Activated T-cell treated with anti-CD3 and anti-CD28 coated beads for 4 hours (primary cell): ENCODE results near the gene SYCE3.
"Not testable (repeated sequence)": the region's sequence is repeated elsewhere in the genome, so short reads cannot be mapped to it uniquely, and the experiment has no call there.

Source experiments
- DNase-seq: peaks from one replicate; pipeline ENCODE4 v3.0.0-alpha.2; 2020

SYCE3 gene

GRCh38 chr22:50547263-50547985 is 15.3 kb downstream of the SYCE3 start:
- no peak for DNase-seq

DNA sequence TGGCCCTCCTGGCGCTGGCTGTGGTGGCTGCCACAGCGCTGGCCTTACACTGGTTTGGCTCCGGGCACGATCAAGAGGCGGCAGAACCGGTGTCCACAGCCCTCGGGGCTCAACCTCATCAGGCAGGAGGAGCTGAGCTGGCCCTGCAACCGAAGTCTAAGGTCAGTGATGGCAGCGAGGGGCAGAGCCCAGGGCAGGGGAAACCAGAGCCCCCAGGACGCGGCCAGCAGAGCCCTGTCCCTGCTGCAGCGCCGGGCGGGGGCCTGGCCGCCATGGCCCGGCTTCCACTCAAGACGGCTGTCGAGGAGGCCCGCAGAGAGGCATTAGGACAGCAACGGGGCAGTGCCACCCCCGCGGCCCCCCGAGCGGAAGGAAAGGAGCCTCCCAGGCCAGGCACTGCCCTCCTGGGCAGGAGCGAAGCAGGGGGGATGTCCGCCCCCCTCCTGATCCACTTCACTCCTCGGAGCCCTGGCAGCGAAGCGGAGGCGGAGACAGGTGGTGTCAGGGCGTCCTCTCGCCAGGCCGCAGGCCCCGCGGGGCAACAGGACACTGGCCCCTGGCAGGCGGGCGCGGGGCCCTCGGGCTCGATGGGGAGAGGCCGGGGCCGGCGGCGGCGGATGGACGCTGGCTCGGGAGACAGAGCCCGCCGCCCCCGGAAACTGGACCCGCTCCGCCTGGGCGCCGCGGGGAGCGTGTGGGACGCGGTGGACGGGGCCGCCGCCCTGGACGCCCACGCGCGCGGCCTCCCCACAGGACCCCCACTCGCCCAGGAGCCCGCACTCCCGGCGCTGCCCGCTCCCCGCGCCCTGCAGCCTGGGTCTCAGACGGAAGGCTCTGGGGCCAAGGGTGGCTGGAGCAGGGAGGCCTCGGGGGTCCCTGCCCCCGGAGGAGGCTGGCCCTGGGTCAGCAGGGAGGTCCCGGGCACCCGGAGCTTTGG is 16.1 kb downstream of the SYCE3 start:
- DNase-seq = no peak

GRCh38 chr22:50545522-50546325 is 17.0 kb downstream of the SYCE3 start, which contains the start of gene KLHDC7B:
Gene KLHDC7B, plus strand, starts transcription at chr22:50545899. Its CDS starts 345 bp downstream, at chr22:50546244.
- no peak for DNase-seq

DNA sequence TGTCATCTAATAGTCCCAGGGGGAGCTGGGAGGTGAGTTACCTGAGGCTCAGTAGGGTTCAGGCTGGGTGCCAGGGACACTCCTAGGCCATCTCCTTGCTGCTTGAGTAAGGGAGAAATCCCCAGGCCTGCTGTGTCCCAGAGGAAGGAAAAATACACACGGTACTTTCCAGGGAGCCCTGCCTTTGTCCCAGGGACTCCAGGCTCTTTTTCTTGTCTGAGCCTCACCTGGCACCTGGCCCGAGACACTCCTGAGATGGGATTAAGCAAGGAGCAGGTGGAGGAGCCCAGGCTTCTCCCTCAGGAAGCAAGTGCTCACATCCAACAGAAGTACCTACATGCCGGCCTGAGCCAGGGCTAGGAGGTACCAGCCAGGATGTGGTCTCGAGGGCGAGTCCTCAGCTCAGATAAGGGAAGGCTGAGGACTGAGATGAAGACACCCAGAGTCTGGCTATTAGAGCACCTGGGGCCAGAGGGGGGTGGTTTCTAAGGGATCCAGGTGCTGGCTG is 17.9 kb downstream of the SYCE3 start:
- DNase-seq = no peak

DNA sequence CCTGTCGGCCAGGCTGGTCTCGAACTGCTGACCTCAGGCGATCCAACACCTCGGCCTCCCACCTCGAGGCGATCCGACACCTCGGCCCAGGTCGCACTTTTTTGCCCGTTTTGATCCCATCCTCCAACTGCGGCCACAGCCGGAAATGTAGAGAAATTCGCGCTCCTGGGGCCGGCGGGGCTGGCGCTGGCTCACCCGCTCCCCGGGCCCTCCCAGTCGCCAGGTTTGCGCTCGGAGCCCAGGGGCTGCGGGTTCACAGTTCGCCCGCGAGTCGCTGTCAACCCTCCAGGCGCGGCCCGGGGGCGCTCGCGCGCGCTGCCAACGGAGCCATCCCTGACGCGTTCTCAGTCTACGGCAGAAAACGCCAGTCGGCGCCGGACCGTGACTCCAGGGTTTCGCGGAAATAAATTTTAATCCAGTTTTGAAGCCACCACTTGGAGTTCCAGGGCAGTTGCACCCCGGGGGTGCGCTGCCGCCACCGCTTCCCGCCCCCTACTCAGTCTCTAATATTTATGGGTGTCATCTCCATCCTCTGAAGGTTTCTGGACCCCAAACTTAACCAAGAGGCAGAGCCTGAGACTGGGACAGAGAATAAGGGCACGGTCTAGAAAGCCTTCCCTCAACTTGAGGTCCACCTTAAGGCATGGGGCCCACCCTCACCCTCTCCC is 18.5 kb downstream of the SYCE3 start:
- DNase-seq = peak; percentile 80

DNA sequence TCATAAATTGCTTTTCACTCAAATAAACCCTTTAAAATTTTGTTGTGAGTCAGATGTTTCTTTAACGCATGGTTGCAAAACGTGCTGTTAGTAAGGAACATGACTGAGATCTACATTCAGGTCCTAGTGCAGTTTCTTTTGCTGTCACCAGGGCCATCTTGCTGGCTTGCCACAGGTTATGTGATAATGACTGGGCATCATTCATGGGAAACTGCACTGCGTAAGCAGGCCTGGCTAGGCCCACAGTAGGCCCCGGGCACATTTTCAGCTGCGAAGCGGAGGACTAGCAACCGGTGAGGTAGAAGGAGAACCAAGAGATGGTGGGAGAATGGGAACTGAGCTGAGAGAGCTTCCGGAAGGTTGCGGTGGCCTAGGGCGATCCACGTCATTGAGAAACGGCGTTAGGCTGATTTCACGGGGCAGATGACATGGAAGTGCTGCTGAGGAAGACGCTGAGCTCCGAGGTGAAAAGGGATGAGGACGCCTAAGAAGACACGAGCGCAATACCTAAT is 20.2 kb downstream of the SYCE3 start:
- DNase-seq = no peak

GRCh38 chr22:50541667-50542026 is 21.1 kb downstream of the SYCE3 start:
- not testable (repeated sequence) for DNase-seq

- no peak for DNase-seq
These were observed 22.3 kb downstream of the SYCE3 start for GRCh38 chr22:50540381-50540780.

DNA sequence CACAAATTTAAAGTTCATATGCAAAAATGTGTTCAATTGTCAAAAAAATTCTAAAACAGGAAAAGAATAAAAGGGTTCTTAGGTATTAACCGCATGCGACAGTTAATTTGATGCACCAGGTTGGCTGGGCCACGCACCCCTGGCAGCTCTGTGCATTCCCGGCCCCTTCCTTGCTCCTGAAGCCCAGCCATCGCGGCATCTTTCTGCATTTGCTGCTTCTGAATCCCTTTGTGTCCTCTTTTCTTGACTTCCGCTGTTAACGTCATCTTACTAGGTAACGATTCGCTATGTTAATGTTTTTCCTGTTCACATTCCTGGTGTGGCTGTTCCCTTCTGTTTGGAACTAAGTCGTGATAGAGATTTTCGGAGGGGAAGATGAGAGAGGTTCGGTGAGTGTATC is 25.0 kb downstream of the SYCE3 start:
- no peak for DNase-seq

GRCh38 chr22:50536226-50536625 is 26.5 kb downstream of the SYCE3 start:
- DNase-seq = no peak

DNA sequence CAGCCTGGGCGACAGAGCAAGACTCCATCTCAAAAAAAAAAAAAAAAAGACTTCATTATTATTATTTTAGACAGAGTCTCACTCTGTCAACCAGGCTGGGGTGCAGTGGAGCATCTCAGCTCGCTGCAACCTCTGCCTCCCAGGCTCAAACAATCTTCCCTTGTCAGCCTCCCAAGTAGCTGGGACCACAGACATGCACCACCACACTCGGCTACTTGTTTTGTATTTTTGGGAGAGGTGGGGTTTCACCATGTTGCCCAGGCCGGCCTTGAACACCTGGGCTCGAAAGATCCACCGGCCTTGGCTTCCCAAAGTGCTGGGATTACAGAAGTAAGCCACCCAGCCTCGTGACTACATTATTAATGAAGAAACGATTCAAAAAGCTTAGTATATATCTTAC is 27.6 kb downstream of the SYCE3 start:
- no peak for DNase-seq

DNA sequence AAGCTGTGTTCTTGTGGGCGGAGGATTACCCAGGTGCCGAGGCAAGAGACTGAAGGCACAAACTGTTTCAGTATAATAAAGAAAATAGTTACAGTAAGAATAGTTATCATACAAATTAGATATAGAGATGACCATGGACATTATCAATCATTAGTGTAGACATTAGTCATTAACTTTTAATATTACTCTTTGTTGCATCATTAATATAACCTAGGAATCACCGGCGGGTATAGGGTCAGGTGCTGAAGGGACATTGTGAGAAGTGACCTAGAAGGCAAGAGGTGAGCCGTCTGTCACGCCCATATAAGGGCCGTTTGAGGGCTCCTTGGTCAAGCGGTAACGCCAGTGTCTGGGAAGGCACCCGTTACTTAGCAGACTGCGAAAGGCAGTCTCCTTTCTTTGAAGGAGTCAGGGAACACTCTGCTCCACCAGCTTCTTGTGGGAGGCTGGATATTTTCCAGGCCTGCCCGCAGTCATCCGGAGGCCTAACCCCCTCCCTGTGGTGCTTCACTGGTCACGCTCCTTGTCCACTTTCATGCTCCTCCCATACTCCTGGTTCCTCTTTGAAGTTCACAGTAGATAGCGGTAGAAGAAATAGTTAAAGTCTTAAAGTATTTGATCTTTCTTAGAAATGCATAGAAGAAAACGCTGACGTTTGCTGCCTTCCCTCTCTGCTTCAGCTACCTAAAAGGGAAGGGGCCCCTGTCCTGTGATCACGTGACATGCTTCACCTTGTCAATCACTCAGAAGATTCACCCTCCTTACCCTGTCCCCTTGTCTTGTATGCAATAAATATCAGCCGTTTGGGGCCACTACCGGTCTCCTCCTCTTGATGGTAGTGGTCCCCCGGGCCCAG is 28.6 kb downstream of the SYCE3 start:
- not testable (repeated sequence) for DNase-seq

DNA sequence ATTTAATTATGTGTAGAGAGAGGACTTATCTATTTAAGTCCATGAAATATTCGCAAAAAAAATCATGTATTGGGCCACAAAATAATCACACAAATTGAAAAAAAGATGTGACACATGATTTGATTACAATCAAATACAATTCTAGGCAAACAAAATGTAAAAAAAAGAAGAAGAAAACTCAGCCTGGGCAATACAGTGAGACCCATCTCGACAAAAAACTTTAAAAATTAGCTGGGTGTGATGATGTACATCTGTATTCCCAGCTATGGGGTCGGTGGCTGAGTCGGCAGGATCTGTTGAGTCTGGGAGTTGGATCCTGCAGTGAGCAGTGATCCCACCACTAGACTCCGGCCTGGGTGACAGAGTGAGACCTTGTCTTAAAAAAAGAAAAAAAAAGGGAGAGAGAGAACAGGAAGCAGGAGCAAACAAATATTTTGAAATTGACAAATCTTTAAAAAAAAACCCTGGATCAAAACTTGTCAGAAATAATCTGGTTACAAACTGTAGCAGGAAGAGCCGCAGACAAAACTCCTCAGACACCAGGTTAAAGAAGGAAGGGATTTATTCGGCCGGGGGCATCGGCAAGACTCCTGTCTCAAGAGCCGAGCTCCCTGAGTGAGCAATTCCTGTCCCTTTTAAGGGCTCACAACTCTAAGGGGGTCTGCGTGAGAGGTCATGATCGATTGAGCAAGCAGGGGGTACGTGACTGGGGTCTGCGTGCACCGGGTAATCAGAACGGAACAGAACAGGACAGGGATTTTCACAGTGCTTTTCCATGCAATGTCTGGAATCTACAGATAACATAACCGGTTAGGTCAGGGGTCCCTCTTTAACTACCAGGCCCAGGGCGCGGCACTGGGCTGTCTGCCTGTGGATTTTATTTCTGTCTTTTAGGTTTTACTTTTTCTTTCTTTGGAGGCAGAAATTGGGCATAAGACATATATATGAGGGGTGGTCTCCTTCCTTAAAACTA is 29.6 kb downstream of the SYCE3 start:
- no peak for DNase-seq

GRCh38 chr22:50531962-50532674 is 30.6 kb downstream of the SYCE3 start:
- no peak for DNase-seq

- DNase-seq = peak; percentile 64
These were observed 31.2 kb downstream of the SYCE3 start for GRCh38 chr22:50531546-50531961.

GRCh38 chr22:50530877-50531545 is 31.7 kb downstream of the SYCE3 start:
- peak; percentile 73 for DNase-seq

- no peak for DNase-seq
These were observed 32.2 kb downstream of the SYCE3 start for GRCh38 chr22:50530580-50530876.

GRCh38 chr22:50529897-50530579 is 32.7 kb downstream of the SYCE3 start, which contains the start of gene TYMP:
Gene TYMP, minus strand, starts transcription at chr22:50530012. Its CDS starts 303 bp downstream, at chr22:50529709.
- DNase-seq = peak; percentile 56
